ENCODE results near the gene VMP1. TPM values are rescaled to one million over a fixed set of nuclear protein-coding genes. Genes with fewer than 3 reads are reported as not detected.
"Not testable (repeated sequence)": the region's sequence is repeated elsewhere in the genome, so short reads cannot be mapped to it uniquely, and the experiment has no call there.

Gene VMP1
- total and polyA plus RNA-seq, 2 of the 13 experiments (the other 11 are each of a cell fraction or from before 2014, with no cell fraction given) = 186 to 271 TPM

GRCh38 chr17:59853919-59854729, 146.7 kb downstream of the VMP1 start (continued):
- TF ChIP-seq ZHX2 (IDR thresholded peaks at IDR 0.05; ENCODE audit: low read depth) (0 out of 2 replicates have a peak, but pooled peaks have one; percentile 30), SP140L (CRISPR knock-in tag; IDR thresholded peaks at IDR 0.05; ENCODE audit: borderline replicate concordance) (0 out of 2 replicates have a peak, but pooled peaks have one; percentile 83), TARDBP (CRISPR knock-in tag; IDR thresholded peaks at IDR 0.05) (0 out of 2 replicates have a peak, but pooled peaks have one; percentile 37), BRD4 (CRISPR knock-in tag; IDR thresholded peaks at IDR 0.05) (peak; percentile 43), BORCS8-MEF2B (CRISPR knock-in tag; IDR thresholded peaks at IDR 0.05) (peak; percentile 26; the same call in 1 of the 2 replicates), ZSCAN9 (CRISPR knock-in tag; IDR thresholded peaks at IDR 0.05; ENCODE audit: borderline replicate concordance) (peak; percentile 50; the same call in 1 of the 2 replicates), ZNF644 (CRISPR knock-in tag; IDR thresholded peaks at IDR 0.05; ENCODE audit: low read depth) (peak; percentile 51; the same call in 1 of the 2 replicates), KMT2B (CRISPR knock-in tag; IDR thresholded peaks at IDR 0.05) (peak; percentile 46; the same call in 1 of the 2 replicates), ELF1 (CRISPR knock-in tag; IDR thresholded peaks at IDR 0.05) (0 out of 2 replicates have a peak, but pooled peaks have one; percentile 28), RFXAP (CRISPR knock-in tag; IDR thresholded peaks at IDR 0.05; ENCODE audit: borderline replicate concordance) (0 out of 2 replicates have a peak, but pooled peaks have one; percentile 31), ZNF792 (CRISPR knock-in tag; IDR thresholded peaks at IDR 0.05) (peak; percentile 40; the same call in 1 of the 2 replicates), ZNF770 (CRISPR knock-in tag; IDR thresholded peaks at IDR 0.05) (peak; percentile 70), THRA (CRISPR knock-in tag; IDR thresholded peaks at IDR 0.05; ENCODE audit: borderline replicate concordance) (peak; percentile 99)
- not testable (repeated sequence) for TF ChIP-seq ZHX2 (CRISPR knock-in tag; IDR thresholded peaks at IDR 0.05; ENCODE audit: borderline replicate concordance)
